T47D (cell line): Measurements from ENCODE around the gene SLC10A6.

Source experiments
- DNase-seq, 2 experiments: peaks; one replicate each; pipeline versions ENCODE4 v3.0.0 to v3.0.0-alpha.2; 2011 to 2012; ENCODE audit warnings: low read depth in 1 of 2, low spot score in 1 of 2
- JUND ChIP-seq: IDR thresholded peaks from 2 replicates; pipeline ENCODE4 v1.6.1; 2012; ENCODE audit warnings: low read depth
- in situ Hi-C: cut with HindIII; loops from 2 replicates; pipeline ENCODE4 v1.10.0; 2016; ENCODE audit warnings: low sequenced_read_pairs, low pct_unique_long_range_greater_than_20kb

The SLC10A6 gene

DNA sequence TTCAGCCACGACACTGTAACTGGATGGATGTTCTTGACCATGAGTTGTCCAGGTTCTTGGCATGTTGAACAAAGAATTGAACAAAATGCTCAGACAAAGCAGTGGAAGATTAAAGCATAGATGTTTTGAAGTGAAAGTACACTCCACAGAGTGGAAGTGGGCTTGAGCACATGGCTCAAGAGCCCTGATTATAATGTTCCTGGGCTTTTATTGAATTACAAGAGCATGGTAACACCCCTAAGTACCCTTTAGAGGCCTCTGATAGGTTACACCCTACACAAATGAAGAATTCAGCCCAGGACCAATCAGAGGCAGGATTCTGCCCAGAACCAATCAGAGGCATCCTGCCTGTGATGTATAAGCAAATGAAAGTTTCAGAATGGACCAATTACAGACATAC lies 33.5 kb downstream of the SLC10A6 start:
- no peak for DNase-seq
- no peak for TF ChIP-seq JUND
- in situ Hi-C loops, result no loop called here

- DNase-seq, result no peak
- TF ChIP-seq JUND, result no peak
- in situ Hi-C loops, result no loop called here
These were observed 38.3 kb downstream of the SLC10A6 start for GRCh38 chr4:86810847-86811246.

GRCh38 chr4:86809809-86810208 lies 39.4 kb downstream of the SLC10A6 start:
- in situ Hi-C loops, result no loop called here
- no peak for DNase-seq
- no peak for TF ChIP-seq JUND

DNA sequence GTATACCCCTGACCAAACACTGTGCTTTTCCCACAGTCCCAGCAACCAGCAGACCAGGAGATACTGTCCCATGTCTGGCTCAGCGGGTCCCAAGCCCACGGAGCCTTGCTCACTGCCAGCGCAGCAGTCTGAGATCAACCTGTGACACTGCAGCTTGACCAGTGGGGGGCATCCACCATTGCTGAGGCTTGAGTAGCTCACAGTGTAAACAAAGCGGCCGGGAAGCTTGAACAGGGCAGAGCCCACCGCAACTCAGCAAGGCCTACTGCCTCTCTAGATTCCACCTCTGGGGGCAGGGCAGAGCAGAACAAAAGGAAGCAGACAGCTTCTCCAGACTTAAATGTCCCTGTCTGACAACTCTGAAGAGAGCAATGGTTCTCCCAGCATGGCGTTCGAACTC lies 58.1 kb downstream of the SLC10A6 start:
- in situ Hi-C loops, result no loop called here
- no peak for DNase-seq
- TF ChIP-seq JUND, result no peak

GRCh38 chr4:86788826-86789225 lies 60.4 kb downstream of the SLC10A6 start:
- in situ Hi-C loops, result no loop called here
- no peak for DNase-seq
- no peak for TF ChIP-seq JUND

GRCh38 chr4:86778175-86778574 lies 71.0 kb downstream of the SLC10A6 start:
- DNase-seq, result no peak
- TF ChIP-seq JUND, result no peak
- in situ Hi-C loops, result no loop called here

- no peak for TF ChIP-seq JUND
- DNase-seq, result no peak
These were observed 74.1 kb downstream of the SLC10A6 start for GRCh38 chr4:86775061-86775460.

More at GRCh38 chr4:86775061-86775460, 74.1 kb downstream of the SLC10A6 start:
- in situ Hi-C loops, result no loop called here
